Measurements from ENCODE around the gene LETMD1.
"Not testable (repeated sequence)": the region's sequence is repeated elsewhere in the genome, so short reads cannot be mapped to it uniquely, and the experiment has no call there.

The LETMD1 gene

GRCh38 chr12:51047655-51048540, at the start of gene LETMD1:
Gene LETMD1 (plus strand): TSS chr12:51048327. CDS start chr12:51048357, 30 bp downstream.
- peak; percentile 98 to 99 for DNase-seq

- no peak for DNase-seq
Observed at GRCh38 chr12:50999093-50999492, 49.0 kb upstream of the LETMD1 start.

- DNase-seq = no peak
Observed at GRCh38 chr12:51000245-51000644, 47.9 kb upstream of the LETMD1 start.

GRCh38 chr12:51001799-51002198, 46.3 kb upstream of the LETMD1 start:
- DNase-seq = no peak

- DNase-seq = no peak
Observed at GRCh38 chr12:51004504-51004903, 43.6 kb upstream of the LETMD1 start.

GRCh38 chr12:51005030-51005429, 43.1 kb upstream of the LETMD1 start:
- no peak for DNase-seq

GRCh38 chr12:51005671-51006070, 42.5 kb upstream of the LETMD1 start:
- DNase-seq = no peak

- DNase-seq = no peak
Observed at GRCh38 chr12:51008329-51009055, 39.6 kb upstream of the LETMD1 start.

- DNase-seq = no peak
Observed at GRCh38 chr12:51009056-51009440, 39.1 kb upstream of the LETMD1 start.

GRCh38 chr12:51011955-51012354, 36.2 kb upstream of the LETMD1 start:
- DNase-seq = no peak

- no peak for DNase-seq
Observed at GRCh38 chr12:51012570-51013236, 35.4 kb upstream of the LETMD1 start.

- no peak for DNase-seq
Observed at GRCh38 chr12:51013441-51013840, 34.7 kb upstream of the LETMD1 start.

- not testable (repeated sequence) for DNase-seq
Observed at GRCh38 chr12:51014467-51014866, 33.7 kb upstream of the LETMD1 start.

- no peak for DNase-seq
Observed at GRCh38 chr12:51017452-51017851, 30.7 kb upstream of the LETMD1 start.

- no peak for DNase-seq
Observed at GRCh38 chr12:51018956-51019355, 29.2 kb upstream of the LETMD1 start.

- DNase-seq = no peak
Observed at GRCh38 chr12:51019927-51020326, 28.2 kb upstream of the LETMD1 start.

GRCh38 chr12:51020448-51021182, 27.5 kb upstream of the LETMD1 start:
- DNase-seq = no peak

- no peak for DNase-seq
Observed at GRCh38 chr12:51021694-51022093, 26.4 kb upstream of the LETMD1 start.

- no peak for DNase-seq
Observed at GRCh38 chr12:51023625-51024382, 24.3 kb upstream of the LETMD1 start.

GRCh38 chr12:51025338-51025835, 22.7 kb upstream of the LETMD1 start:
- no peak for DNase-seq

- peak; percentile 90 to 92 for DNase-seq
Observed at GRCh38 chr12:51025836-51026638, 22.1 kb upstream of the LETMD1 start, which contains the start of gene SLC11A2. Gene SLC11A2 (minus strand): TSS chr12:51026384. CDS start chr12:51010728, 15,656 bp downstream.

Measured in SW 1271 (cell line).